PC-3 (cell line): ENCODE results near the gene EHMT1. TPM values are rescaled to one million over a fixed set of nuclear protein-coding genes. Genes with fewer than 3 reads are reported as not detected.

Source experiments
- ATAC-seq: fragments of 200-7000 bp; cut with Tn5 transposase; 2 replicates; pipeline ENCODE4 v1.9.1; 2020; ENCODE audit warnings: mild to moderate bottlenecking, moderate library complexity
- BruUV-seq: library from RNA; stranded (reverse); fragments of 400-500 nt; replicated peaks from 2 replicates; lab custom pipeline; 2021; lab: Mats Ljungman, UMichigan
- CTCF ChIA-PET: fragments of 300-600 bp; sonication (Branson Sonifier 250); formaldehyde crosslinking; loops from one replicate; lab custom pipeline; 2022; ENCODE audit warnings: antibody characterized with exemption; lab: Charles Lee
- POLR2A ChIA-PET: fragments of 300-600 bp; sonication (Branson Sonifier 250); formaldehyde crosslinking; loops from one replicate; lab custom pipeline; 2022; ENCODE audit warnings: antibody characterized with exemption; ENCODE audit not compliant: unreplicated experiment; lab: Charles Lee
- DNase-seq: peaks from one replicate; pipeline ENCODE4 v3.0.0-alpha.2; 2015
- H2AFZ ChIP-seq: fragments of 300-600 bp; sonication (generic); 2 replicates; pipeline ENCODE4 v1.6.0; 2016; ENCODE audit warnings: antibody characterized with exemption, low read length
- H3F3A ChIP-seq: fragments of 300-600 bp; sonication (generic); one replicate; pipeline ENCODE4 v1.6.0; 2017; ENCODE audit warnings: antibody characterized with exemption, low read length, control low read depth, mild to moderate bottlenecking; ENCODE audit not compliant: unreplicated experiment
- H3K27ac ChIP-seq: fragments of 300-600 bp; sonication (generic); 2 replicates; pipeline ENCODE4 v1.5.1; 2016; ENCODE audit warnings: mild to moderate bottlenecking, low read length
- H3K27me3 ChIP-seq: fragments of 300-600 bp; sonication (generic); 2 replicates; pipeline ENCODE4 v1.6.1; 2016; ENCODE audit warnings: low read length, mixed read lengths
- H3K36me3 ChIP-seq: fragments of 300-600 bp; sonication (generic); 2 replicates; pipeline ENCODE4 v1.6.1; 2016; ENCODE audit warnings: low read depth, mixed run types, low read length, mixed read lengths
- H3K4me1 ChIP-seq: fragments of 300-600 bp; sonication (generic); 2 replicates; pipeline ENCODE4 v1.5.1; 2016; ENCODE audit warnings: low read length; ENCODE audit not compliant: insufficient read depth
- H3K4me2 ChIP-seq: fragments of 300-600 bp; sonication (generic); 2 replicates; pipeline ENCODE4 v1.6.0; 2016; ENCODE audit warnings: low read length
- H3K4me3 ChIP-seq: fragments of 300-600 bp; sonication (generic); 2 replicates; pipeline ENCODE4 v1.5.1; 2016; ENCODE audit warnings: mild to moderate bottlenecking, low read length, mixed read lengths
- H3K79me2 ChIP-seq: fragments of 300-600 bp; sonication (generic); 2 replicates; pipeline ENCODE4 v1.6.1; 2017; ENCODE audit warnings: low read length, mixed read lengths
- H3K9ac ChIP-seq: fragments of 300-600 bp; sonication (generic); 2 replicates; pipeline ENCODE4 v1.6.0; 2016; ENCODE audit warnings: mild to moderate bottlenecking, low read length
- H3K9me2 ChIP-seq: fragments of 300-600 bp; sonication (generic); replicated peaks from 2 replicates; pipeline ENCODE4 v1.6.1; 2016; ENCODE audit warnings: mixed run types, low read length, mixed read lengths
- H3K9me3 ChIP-seq: fragments of 300-600 bp; sonication (generic); 2 replicates; pipeline ENCODE4 v1.6.1; 2016; ENCODE audit warnings: low read length, mixed read lengths
- H4K20me1 ChIP-seq: fragments of 300-600 bp; sonication (generic); 2 replicates; pipeline ENCODE4 v1.6.1; 2016; ENCODE audit warnings: low read length, mixed read lengths
- EZH2 ChIP-seq: fragments of 300-600 bp; sonication (generic); IDR thresholded peaks from one replicate; pipeline ENCODE4 v1.6.1; 2017; ENCODE audit warnings: antibody characterized with exemption, mild to moderate bottlenecking, low read length; ENCODE audit not compliant: unreplicated experiment
- EZH2phosphoT487 ChIP-seq: fragments of 300-600 bp; sonication (generic); IDR thresholded peaks from 2 replicates; pipeline ENCODE4 v1.6.1; 2018; ENCODE audit warnings: mild to moderate bottlenecking, antibody characterized with exemption, low read length, borderline replicate concordance
- intact Hi-C: fragments of 100-400 bp; cut with micrococcal nuclease; formaldehyde crosslinking; loops from 2 replicates; pipeline ENCODE4 v1.9.0; 2023
- total RNA-seq: library from RNA; depleted of rRNA; stranded (reverse); fragments of >200 nt; gene quantifications from 2 replicates; pipeline ENCODE4 v1.2.3, GENCODE V29; 2014
- TF ChIP-seq, protein P1 (sequence below): fragments of 300-600 bp; sonication (generic); conservative IDR thresholded peaks from 2 replicates; pipeline ENCODE4 v1.5.1; 2017; ENCODE audit warnings: antibody characterized with exemption, low read depth, mild to moderate bottlenecking, low read length

The EHMT1 gene
- total RNA-seq, 1 experiment from 2014 or later: 42.8 TPM

DNA sequence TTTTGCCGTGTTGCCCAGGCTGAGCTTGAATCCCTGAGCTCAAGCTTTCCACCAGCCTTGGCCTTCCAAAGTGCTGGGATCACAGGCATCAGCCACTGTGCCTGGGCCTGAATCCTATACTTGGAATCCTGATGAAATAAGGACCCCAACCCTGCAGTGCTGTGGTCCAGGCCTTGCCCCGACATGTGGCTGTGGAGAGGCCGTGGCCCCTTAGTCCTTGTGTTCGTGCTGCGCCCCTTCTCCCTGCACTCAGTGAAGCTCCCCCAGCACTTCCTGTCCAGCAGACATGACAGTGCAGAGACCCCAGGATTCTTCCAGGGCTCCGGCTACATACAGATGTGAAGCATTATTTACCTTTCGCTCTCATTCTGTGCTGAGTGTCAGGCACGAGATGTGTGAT is 52.9 kb downstream of the EHMT1 start:
- Histone ChIP-seq H3K9ac (no peak overlapping the region), H3K4me3 (no peak overlapping the region), H3K27ac (no peak overlapping the region), H3K9me2 (no peaks in the 10 kb centered on the region), H3K9me3 (no peaks in the 10 kb centered on the region), H4K20me1 (no peaks in the 10 kb centered on the region; the same call in 1 of the 2 replicates), H2AFZ (no peak overlapping the region), H3K4me1 (no peaks in the 10 kb centered on the region; the same call in 1 of the 2 replicates), H3F3A (no peaks in the 10 kb centered on the region), H3K27me3 (no peaks in the 10 kb centered on the region), H3K4me2 (no peak overlapping the region), H3K79me2 (peaks cover 46% of the 10 kb centered on the region), H3K36me3 (no peaks in the 10 kb centered on the region; the same call in 1 of the 2 replicates)
- no TSS peak for BruUV-seq
- CTCF ChIA-PET: no interaction called here
- POLR2A ChIA-PET: no interaction called here
- ATAC-seq: no peak
- no peak for DNase-seq
- TF ChIP-seq EZH2phosphoT487 (no peak), EZH2 (no peak)
- TF ChIP-seq, protein P1, sequence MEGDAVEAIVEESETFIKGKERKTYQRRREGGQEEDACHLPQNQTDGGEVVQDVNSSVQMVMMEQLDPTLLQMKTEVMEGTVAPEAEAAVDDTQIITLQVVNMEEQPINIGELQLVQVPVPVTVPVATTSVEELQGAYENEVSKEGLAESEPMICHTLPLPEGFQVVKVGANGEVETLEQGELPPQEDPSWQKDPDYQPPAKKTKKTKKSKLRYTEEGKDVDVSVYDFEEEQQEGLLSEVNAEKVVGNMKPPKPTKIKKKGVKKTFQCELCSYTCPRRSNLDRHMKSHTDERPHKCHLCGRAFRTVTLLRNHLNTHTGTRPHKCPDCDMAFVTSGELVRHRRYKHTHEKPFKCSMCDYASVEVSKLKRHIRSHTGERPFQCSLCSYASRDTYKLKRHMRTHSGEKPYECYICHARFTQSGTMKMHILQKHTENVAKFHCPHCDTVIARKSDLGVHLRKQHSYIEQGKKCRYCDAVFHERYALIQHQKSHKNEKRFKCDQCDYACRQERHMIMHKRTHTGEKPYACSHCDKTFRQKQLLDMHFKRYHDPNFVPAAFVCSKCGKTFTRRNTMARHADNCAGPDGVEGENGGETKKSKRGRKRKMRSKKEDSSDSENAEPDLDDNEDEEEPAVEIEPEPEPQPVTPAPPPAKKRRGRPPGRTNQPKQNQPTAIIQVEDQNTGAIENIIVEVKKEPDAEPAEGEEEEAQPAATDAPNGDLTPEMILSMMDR: no peak
- intact Hi-C loops: no loop called here

DNA sequence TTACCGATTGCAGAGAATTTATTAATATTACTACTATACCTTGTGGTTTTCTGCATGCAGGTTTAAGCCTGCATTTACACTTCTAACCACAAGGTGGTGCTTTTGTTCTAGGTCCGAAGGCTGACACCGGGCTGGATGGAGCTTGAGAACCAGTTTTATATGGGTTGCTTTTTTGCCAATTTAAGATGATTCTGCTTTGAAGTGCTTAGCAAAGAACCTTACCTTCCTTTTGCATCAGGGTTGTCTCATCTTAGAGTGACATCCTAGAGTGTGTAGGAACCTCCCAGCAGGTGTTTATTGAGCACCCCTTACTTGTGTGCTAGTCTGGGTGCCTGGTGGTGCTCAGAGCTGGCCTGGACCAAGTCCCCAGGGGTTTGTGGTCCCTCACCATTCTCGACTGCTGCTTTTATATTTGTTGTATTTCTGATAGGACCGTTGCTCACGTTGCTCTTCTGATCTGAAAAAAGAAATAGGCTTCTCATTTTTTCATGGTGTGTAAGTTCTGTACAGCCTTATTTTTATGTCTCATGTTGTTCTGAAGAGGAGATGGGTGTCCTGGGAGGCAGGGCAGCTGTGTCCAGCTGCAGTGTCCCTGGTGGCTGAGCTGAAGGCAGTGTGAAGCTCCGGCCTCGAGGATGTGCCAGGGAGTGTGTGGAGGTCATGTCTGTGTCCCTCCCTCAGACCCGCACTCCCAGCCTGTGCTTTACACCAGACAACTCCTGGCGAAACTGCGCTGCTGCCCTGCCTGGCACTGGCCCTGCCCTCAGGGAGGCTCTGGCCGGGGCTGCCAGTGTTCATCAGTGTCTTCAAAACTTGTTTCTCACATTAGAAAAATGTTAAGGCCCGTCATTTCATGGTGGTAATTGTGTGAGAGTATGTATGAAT is 54.3 kb downstream of the EHMT1 start:
- Histone ChIP-seq H2AFZ (no peak overlapping the region), H3K79me2 (peaks cover 44% of the 10 kb centered on the region), H3K9me3 (no peaks in the 10 kb centered on the region), H4K20me1 (no peaks in the 10 kb centered on the region; the same call in 1 of the 2 replicates), H3K4me2 (no peak overlapping the region), H3K27me3 (no peaks in the 10 kb centered on the region), H3K4me1 (no peaks in the 10 kb centered on the region; the same call in 1 of the 2 replicates), H3F3A (no peaks in the 10 kb centered on the region), H3K36me3 (no peaks in the 10 kb centered on the region; the same call in 1 of the 2 replicates), H3K9ac (no peak overlapping the region), H3K4me3 (no peak overlapping the region), H3K27ac (no peak overlapping the region), H3K9me2 (no peaks in the 10 kb centered on the region)
- DNase-seq (peak; percentile 70), ATAC-seq (peak; percentile 76)
- BruUV-seq: no TSS peak
- intact Hi-C loops: no loop called here
- TF ChIP-seq, protein P1: peak; percentile 79
- TF ChIP-seq EZH2: no peak
- CTCF ChIA-PET: interaction anchor here (0.6 kb wide), 2 partner anchors 13 to 40 kb away, joined by 3 read pairs; no protein-coding TSS in a partner anchor
- POLR2A ChIA-PET: interaction anchor here (0.6 kb wide), 1 partner anchor 88 kb away, joined by 3 read pairs; no protein-coding TSS in a partner anchor

DNA sequence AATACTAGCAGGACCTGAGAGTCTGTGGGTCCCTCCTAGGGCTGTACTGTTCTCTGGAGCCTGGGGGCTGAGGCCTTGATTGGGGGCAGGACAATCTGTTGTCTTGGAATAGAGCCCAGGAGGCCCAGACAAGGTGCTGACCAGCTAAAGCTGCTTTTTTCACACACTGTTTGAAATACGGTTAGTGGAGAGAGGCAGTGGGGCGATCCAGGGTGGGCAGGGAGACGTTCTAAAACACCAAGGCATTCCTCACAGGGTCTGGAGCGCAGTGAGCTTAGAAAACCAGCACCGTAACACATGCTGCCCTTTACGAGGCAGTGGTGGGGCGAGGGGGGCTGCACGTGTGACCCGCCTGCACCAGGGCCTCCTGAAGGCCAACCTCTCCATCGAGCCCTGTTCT is 55.1 kb downstream of the EHMT1 start:
- intact Hi-C loops: no loop called here
- H3F3A ChIP-seq: no peaks in the 10 kb centered on the region
- H3K9ac ChIP-seq: no peak overlapping the region
- no peak overlapping the region for H3K4me3 ChIP-seq
- TF ChIP-seq EZH2: no peak
- no peak for TF ChIP-seq EZH2phosphoT487
- BruUV-seq: no TSS peak
- no peaks in the 10 kb centered on the region for H3K27me3 ChIP-seq
- no peak overlapping the region for H3K27ac ChIP-seq
- POLR2A ChIA-PET: no interaction called here
- H4K20me1 ChIP-seq: no peaks in the 10 kb centered on the region; the same call in 1 of the 2 replicates
- no peaks in the 10 kb centered on the region for H3K9me2 ChIP-seq
- ATAC-seq (no peak), DNase-seq (no peak)
- no peaks in the 10 kb centered on the region; the same call in 1 of the 2 replicates for H3K36me3 ChIP-seq
- no peaks in the 10 kb centered on the region; the same call in 1 of the 2 replicates for H3K4me1 ChIP-seq
- H3K4me2 ChIP-seq: no peak overlapping the region
- H3K79me2 ChIP-seq: peaks cover 45% of the 10 kb centered on the region
- CTCF ChIA-PET: no interaction called here
- no peak overlapping the region for H2AFZ ChIP-seq
- H3K9me3 ChIP-seq: no peaks in the 10 kb centered on the region
